HepG2 (cell line): Measurements from ENCODE around the gene DHX16. TPM values are rescaled to one million over a fixed set of nuclear protein-coding genes. Genes with fewer than 3 reads are reported as not detected.

ENCODE experiments used
- EZH2 ChIP-seq: conservative IDR thresholded peaks from 2 replicates; pipeline ENCODE4 v1.6.1; 2012; ENCODE audit warnings: mild to moderate bottlenecking, low read depth, low read length, moderate library complexity
- JUND ChIP-seq: sonication (generic); formaldehyde crosslinking; IDR thresholded peaks from 2 replicates; pipeline ENCODE4 v1.8.0; 2022; ENCODE audit warnings: mild to moderate bottlenecking, missing genetic modification reagents
- KLF15 ChIP-seq: sonication (generic); formaldehyde crosslinking; IDR thresholded peaks from 2 replicates; pipeline ENCODE4 v1.8.1; 2023; ENCODE audit warnings: borderline replicate concordance, mild to moderate bottlenecking, inconsistent platforms, missing genetic modification reagents, mixed read lengths
- MTA3 ChIP-seq: sonication (generic); formaldehyde crosslinking; IDR thresholded peaks from 2 replicates; pipeline ENCODE4 v1.4.0; 2020; ENCODE audit warnings: missing genetic modification reagents
- MYC ChIP-seq: sonication (generic); formaldehyde crosslinking; IDR thresholded peaks from 2 replicates; pipeline ENCODE4 v1.9.0; 2021; ENCODE audit warnings: missing genetic modification reagents, borderline replicate concordance
- SALL1 ChIP-seq: sonication (generic); formaldehyde crosslinking; IDR thresholded peaks from 2 replicates; pipeline ENCODE4 v1.8.0; 2022; ENCODE audit warnings: mild to moderate bottlenecking, missing genetic modification reagents
- SIX4 ChIP-seq: sonication (generic); formaldehyde crosslinking; IDR thresholded peaks from 2 replicates; pipeline ENCODE4 v1.4.0; 2020; ENCODE audit warnings: missing genetic modification reagents
- SMARCE1 ChIP-seq: fragments of 450-650 bp; IDR thresholded peaks from 2 replicates; pipeline ENCODE4 v1.6.1; 2017; ENCODE audit warnings: borderline replicate concordance
- TCF12 ChIP-seq, 2 experiments: fragments of 450-650 bp in 1 of 2; sonication (generic) in 1 of 2; formaldehyde crosslinking in 1 of 2; IDR thresholded peaks; 2 replicates each; pipeline versions ENCODE4 v1.6.1 to v1.8.0; 2017 to 2022; ENCODE audit warnings: antibody characterized with exemption in 1 of 2, mild to moderate bottlenecking in 1 of 2, missing genetic modification reagents in 1 of 2, moderate library complexity in 1 of 2
- THAP11 ChIP-seq: IDR thresholded peaks from 2 replicates; pipeline ENCODE4 v1.6.1; 2016; ENCODE audit warnings: missing biosample characterization, missing genetic modification reagents
- TRIM22 ChIP-seq: fragments of 450-650 bp; IDR thresholded peaks from 2 replicates; pipeline ENCODE4 v1.6.1; 2017
- ZBTB40 ChIP-seq, 2 experiments: fragments of 450-650 bp in 1 of 2; sonication (generic) in 1 of 2; formaldehyde crosslinking in 1 of 2; IDR thresholded peaks; 2 replicates each; pipeline versions ENCODE4 v1.6.1 to v1.8.0; 2016 to 2022; ENCODE audit warnings: antibody characterized with exemption in 1 of 2, mild to moderate bottlenecking in 1 of 2, missing genetic modification reagents in 1 of 2
- ZNF326 ChIP-seq: sonication (generic); formaldehyde crosslinking; IDR thresholded peaks from 2 replicates; pipeline ENCODE4 v1.4.0; 2020; ENCODE audit warnings: missing genetic modification reagents, borderline replicate concordance
- ZNF484 ChIP-seq: sonication (generic); formaldehyde crosslinking; IDR thresholded peaks from 2 replicates; pipeline ENCODE4 v1.5.1; 2020; ENCODE audit warnings: mild to moderate bottlenecking, low read depth, missing genetic modification reagents, borderline replicate concordance
- ZNF562 ChIP-seq: sonication (generic); formaldehyde crosslinking; IDR thresholded peaks from 2 replicates; pipeline ENCODE4 v1.8.0; 2022; ENCODE audit warnings: missing genetic modification reagents, borderline replicate concordance
- ZNF564 ChIP-seq: sonication (generic); formaldehyde crosslinking; IDR thresholded peaks from 2 replicates; pipeline ENCODE4 v1.8.1; 2023; ENCODE audit warnings: mild to moderate bottlenecking, missing genetic modification reagents
- ZNF605 ChIP-seq: sonication (generic); formaldehyde crosslinking; IDR thresholded peaks from 2 replicates; pipeline ENCODE4 v1.8.0; 2022; ENCODE audit warnings: mild to moderate bottlenecking, missing genetic modification reagents
- ZNF841 ChIP-seq: sonication (generic); formaldehyde crosslinking; IDR thresholded peaks from 2 replicates; pipeline ENCODE4 v1.8.1; 2023; ENCODE audit warnings: missing genetic modification reagents, borderline replicate concordance
- polyA plus RNA-seq, 8 experiments: library from polyadenylated mRNA; depleted of rRNA in 3 of 8; stranded (reverse) in 7 of 8; unstranded in 1 of 8; fragments of >200 nt; fragmentation: Illumina TruSeq in 4 of 8; extraction: Trizol in 4 of 8; gene quantifications; 2 replicates each; pipeline versions ENCODE4 v1.2.1 to v1.2.3, GENCODE V29; 2011 to 2016; ENCODE audit warnings: low read depth in 4 of 8, missing spikeins in 1 of 8, mixed read lengths in 1 of 8; ENCODE audit not compliant: insufficient read depth in 1 of 8
- total RNA-seq, 5 experiments: library from RNA; depleted of rRNA; stranded (reverse); fragments of >200 nt; fragmentation: Illumina TruSeq; extraction: Trizol; gene quantifications; 2 replicates each; pipeline ENCODE4 v1.2.3, GENCODE V29; 2016; ENCODE audit warnings: low read depth in 1 of 5

The DHX16 gene
- total and polyA plus RNA-seq, 2 of the 13 experiments (the other 11 are each of a cell fraction or from before 2014, with no cell fraction given) = 57.0 to 58.5 TPM

- TF ChIP-seq ZBTB40 (IDR thresholded peaks at IDR 0.05) = no peak
- TF ChIP-seq ZBTB40 (CRISPR knock-in tag; IDR thresholded peaks at IDR 0.05) = no peak
- no peak for TF ChIP-seq JUND
- TF ChIP-seq MTA3 = no peak
- TF ChIP-seq SALL1 (CRISPR knock-in tag) = no peak
- TF ChIP-seq MYC (CRISPR knock-in tag) = no peak
- no peak for TF ChIP-seq ZNF562
- no peak for TF ChIP-seq KLF15 (CRISPR knock-in tag)
- TF ChIP-seq ZNF326 (CRISPR knock-in tag) = no peak; the same call in 1 of the 2 replicates
- TF ChIP-seq TCF12 (IDR thresholded peaks at IDR 0.05) = no peak
- no peak for TF ChIP-seq TCF12 (CRISPR knock-in tag; IDR thresholded peaks at IDR 0.05)
- TF ChIP-seq EZH2 = no peak
- no peak for TF ChIP-seq SMARCE1
- TF ChIP-seq ZNF841 (CRISPR knock-in tag) = no peak
- TF ChIP-seq THAP11 (CRISPR knock-in tag) = no peak
- no peak for TF ChIP-seq ZNF484 (CRISPR knock-in tag)
- no peak for TF ChIP-seq ZNF605 (CRISPR knock-in tag)
- no peak for TF ChIP-seq TRIM22
- TF ChIP-seq ZNF564 = no peak
- TF ChIP-seq SIX4 (CRISPR knock-in tag) = no peak; the same call in 1 of the 2 replicates
These were observed 58.6 kb downstream of the DHX16 start (continued) for GRCh38 chr6:30614044-30614842.
